ENCODE measurements around the gene PID1. TPM values are rescaled to one million over a fixed set of nuclear protein-coding genes. Genes with fewer than 3 reads are reported as not detected.

The PID1 gene
- total RNA-seq, 1 experiment from 2014 or later, result 2.6 TPM

- TF ChIP-seq, protein P1, sequence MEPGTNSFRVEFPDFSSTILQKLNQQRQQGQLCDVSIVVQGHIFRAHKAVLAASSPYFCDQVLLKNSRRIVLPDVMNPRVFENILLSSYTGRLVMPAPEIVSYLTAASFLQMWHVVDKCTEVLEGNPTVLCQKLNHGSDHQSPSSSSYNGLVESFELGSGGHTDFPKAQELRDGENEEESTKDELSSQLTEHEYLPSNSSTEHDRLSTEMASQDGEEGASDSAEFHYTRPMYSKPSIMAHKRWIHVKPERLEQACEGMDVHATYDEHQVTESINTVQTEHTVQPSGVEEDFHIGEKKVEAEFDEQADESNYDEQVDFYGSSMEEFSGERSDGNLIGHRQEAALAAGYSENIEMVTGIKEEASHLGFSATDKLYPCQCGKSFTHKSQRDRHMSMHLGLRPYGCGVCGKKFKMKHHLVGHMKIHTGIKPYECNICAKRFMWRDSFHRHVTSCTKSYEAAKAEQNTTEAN (CRISPR knock-in tag; IDR thresholded peaks at IDR 0.05), result no peak
- TF ChIP-seq, protein P2, sequence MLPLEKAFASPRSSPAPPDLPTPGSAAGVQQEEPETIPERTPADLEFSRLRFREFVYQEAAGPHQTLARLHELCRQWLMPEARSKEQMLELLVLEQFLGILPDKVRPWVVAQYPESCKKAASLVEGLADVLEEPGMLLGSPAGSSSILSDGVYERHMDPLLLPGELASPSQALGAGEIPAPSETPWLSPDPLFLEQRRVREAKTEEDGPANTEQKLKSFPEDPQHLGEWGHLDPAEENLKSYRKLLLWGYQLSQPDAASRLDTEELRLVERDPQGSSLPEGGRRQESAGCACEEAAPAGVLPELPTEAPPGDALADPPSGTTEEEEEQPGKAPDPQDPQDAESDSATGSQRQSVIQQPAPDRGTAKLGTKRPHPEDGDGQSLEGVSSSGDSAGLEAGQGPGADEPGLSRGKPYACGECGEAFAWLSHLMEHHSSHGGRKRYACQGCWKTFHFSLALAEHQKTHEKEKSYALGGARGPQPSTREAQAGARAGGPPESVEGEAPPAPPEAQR (CRISPR knock-in tag; IDR thresholded peaks at IDR 0.05), result no peak
- TF ChIP-seq CREB1 (CRISPR knock-in tag; IDR thresholded peaks at IDR 0.05), result no peak
- no peak for TF ChIP-seq ZNF232 (CRISPR knock-in tag; IDR thresholded peaks at IDR 0.05)
- TF ChIP-seq, protein P3, sequence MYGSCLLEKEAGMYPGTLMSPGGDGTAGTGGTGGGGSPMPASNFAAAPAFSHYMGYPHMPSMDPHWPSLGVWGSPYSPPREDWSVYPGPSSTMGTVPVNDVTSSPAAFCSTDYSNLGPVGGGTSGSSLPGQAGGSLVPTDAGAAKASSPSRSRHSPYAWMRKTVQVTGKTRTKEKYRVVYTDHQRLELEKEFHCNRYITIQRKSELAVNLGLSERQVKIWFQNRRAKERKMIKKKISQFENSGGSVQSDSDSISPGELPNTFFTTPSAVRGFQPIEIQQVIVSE (CRISPR knock-in tag; IDR thresholded peaks at IDR 0.05; ENCODE audit: borderline replicate concordance), result no peak
- TF ChIP-seq, protein P4, sequence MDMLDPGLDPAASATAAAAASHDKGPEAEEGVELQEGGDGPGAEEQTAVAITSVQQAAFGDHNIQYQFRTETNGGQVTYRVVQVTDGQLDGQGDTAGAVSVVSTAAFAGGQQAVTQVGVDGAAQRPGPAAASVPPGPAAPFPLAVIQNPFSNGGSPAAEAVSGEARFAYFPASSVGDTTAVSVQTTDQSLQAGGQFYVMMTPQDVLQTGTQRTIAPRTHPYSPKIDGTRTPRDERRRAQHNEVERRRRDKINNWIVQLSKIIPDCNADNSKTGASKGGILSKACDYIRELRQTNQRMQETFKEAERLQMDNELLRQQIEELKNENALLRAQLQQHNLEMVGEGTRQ (CRISPR knock-in tag; IDR thresholded peaks at IDR 0.05), result no peak
- TF ChIP-seq, protein P5, sequence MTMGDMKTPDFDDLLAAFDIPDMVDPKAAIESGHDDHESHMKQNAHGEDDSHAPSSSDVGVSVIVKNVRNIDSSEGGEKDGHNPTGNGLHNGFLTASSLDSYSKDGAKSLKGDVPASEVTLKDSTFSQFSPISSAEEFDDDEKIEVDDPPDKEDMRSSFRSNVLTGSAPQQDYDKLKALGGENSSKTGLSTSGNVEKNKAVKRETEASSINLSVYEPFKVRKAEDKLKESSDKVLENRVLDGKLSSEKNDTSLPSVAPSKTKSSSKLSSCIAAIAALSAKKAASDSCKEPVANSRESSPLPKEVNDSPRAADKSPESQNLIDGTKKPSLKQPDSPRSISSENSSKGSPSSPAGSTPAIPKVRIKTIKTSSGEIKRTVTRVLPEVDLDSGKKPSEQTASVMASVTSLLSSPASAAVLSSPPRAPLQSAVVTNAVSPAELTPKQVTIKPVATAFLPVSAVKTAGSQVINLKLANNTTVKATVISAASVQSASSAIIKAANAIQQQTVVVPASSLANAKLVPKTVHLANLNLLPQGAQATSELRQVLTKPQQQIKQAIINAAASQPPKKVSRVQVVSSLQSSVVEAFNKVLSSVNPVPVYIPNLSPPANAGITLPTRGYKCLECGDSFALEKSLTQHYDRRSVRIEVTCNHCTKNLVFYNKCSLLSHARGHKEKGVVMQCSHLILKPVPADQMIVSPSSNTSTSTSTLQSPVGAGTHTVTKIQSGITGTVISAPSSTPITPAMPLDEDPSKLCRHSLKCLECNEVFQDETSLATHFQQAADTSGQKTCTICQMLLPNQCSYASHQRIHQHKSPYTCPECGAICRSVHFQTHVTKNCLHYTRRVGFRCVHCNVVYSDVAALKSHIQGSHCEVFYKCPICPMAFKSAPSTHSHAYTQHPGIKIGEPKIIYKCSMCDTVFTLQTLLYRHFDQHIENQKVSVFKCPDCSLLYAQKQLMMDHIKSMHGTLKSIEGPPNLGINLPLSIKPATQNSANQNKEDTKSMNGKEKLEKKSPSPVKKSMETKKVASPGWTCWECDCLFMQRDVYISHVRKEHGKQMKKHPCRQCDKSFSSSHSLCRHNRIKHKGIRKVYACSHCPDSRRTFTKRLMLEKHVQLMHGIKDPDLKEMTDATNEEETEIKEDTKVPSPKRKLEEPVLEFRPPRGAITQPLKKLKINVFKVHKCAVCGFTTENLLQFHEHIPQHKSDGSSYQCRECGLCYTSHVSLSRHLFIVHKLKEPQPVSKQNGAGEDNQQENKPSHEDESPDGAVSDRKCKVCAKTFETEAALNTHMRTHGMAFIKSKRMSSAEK (CRISPR knock-in tag; IDR thresholded peaks at IDR 0.05; ENCODE audit: borderline replicate concordance), result no peak
These were observed 13.1 kb downstream of the PID1 start (continued) for GRCh38 chr2:229257985-229258384.

DNA sequence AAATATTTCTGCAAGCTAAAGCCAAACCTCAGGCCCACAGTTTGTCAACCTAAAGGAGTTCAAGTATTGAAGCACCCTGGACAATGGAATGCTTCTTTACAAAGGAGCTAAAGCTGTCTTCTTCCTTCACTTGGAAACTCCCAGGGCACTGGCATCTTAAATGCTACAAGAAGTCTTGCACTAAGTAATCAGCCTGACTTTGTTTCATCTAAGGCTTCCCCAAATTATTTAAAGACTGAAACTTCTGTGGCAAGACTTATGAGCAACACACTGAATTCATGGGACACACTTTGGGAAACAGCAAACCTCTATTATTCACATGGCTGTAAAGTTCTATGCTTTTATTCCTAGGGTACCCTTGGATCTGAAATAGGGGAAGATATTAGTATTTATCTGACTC, 14.7 kb downstream of the PID1 start:
- H3K27me3 Mint-ChIP-seq (ENCODE audit: low read depth), result no peaks in the 10 kb centered on the region
- DNase-seq (ENCODE audit: low spot score) (no peak), ATAC-seq (no peak)
- H3K4me1 Mint-ChIP-seq, result peaks cover 13% of the 10 kb centered on the region
- CTCF ChIA-PET, result no interaction called here
- no peak overlapping the region for H3K4me3 Mint-ChIP-seq
- H3K36me3 Mint-ChIP-seq, result no peaks in the 10 kb centered on the region
- H3K9me3 Mint-ChIP-seq, result no peaks in the 10 kb centered on the region
- no peak overlapping the region for H3K27ac Mint-ChIP-seq
- POLR2A ChIA-PET, result no interaction called here
- TF ChIP-seq TCF7 (CRISPR knock-in tag; IDR thresholded peaks at IDR 0.05; ENCODE audit: low read depth) (no peak), E2F5 (CRISPR knock-in tag; IDR thresholded peaks at IDR 0.05) (no peak), ZNF121 (CRISPR knock-in tag; IDR thresholded peaks at IDR 0.05) (no peak), ATF1 (CRISPR knock-in tag; IDR thresholded peaks at IDR 0.05) (no peak), PRRX2 (CRISPR knock-in tag; IDR thresholded peaks at IDR 0.05) (no peak), FOXK1 (CRISPR knock-in tag; IDR thresholded peaks at IDR 0.05) (no peak), MXD4 (CRISPR knock-in tag; IDR thresholded peaks at IDR 0.05; ENCODE audit: borderline replicate concordance) (no peak), ATF2 (CRISPR knock-in tag; IDR thresholded peaks at IDR 0.05; ENCODE audit: borderline replicate concordance, low read depth) (no peak), E2F4 (CRISPR knock-in tag; IDR thresholded peaks at IDR 0.05; ENCODE audit: borderline replicate concordance, low read depth) (no peak), SOX15 (CRISPR knock-in tag; IDR thresholded peaks at IDR 0.05) (no peak), ELF4 (CRISPR knock-in tag; IDR thresholded peaks at IDR 0.05; ENCODE audit: low read depth) (no peak), ZBTB21 (CRISPR knock-in tag; IDR thresholded peaks at IDR 0.05; ENCODE audit: borderline replicate concordance) (no peak)
- TF ChIP-seq, protein P6, sequence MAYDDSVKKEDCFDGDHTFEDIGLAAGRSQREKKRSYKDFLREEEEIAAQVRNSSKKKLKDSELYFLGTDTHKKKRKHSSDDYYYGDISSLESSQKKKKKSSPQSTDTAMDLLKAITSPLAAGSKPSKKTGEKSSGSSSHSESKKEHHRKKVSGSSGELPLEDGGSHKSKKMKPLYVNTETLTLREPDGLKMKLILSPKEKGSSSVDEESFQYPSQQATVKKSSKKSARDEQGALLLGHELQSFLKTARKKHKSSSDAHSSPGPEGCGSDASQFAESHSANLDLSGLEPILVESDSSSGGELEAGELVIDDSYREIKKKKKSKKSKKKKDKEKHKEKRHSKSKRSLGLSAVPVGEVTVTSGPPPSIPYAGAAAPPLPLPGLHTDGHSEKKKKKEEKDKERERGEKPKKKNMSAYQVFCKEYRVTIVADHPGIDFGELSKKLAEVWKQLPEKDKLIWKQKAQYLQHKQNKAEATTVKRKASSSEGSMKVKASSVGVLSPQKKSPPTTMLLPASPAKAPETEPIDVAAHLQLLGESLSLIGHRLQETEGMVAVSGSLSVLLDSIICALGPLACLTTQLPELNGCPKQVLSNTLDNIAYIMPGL (CRISPR knock-in tag; IDR thresholded peaks at IDR 0.05), result no peak
- TF ChIP-seq, protein P2 (CRISPR knock-in tag; IDR thresholded peaks at IDR 0.05), result no peak
